ENCODE measurements around the gene HSPA12B. TPM values are rescaled to one million over a fixed set of nuclear protein-coding genes. Genes with fewer than 3 reads are reported as not detected.

Gene HSPA12B
- total RNA-seq, 2 donors from 2014 or later: 3.9 to 9.4 TPM

DNA sequence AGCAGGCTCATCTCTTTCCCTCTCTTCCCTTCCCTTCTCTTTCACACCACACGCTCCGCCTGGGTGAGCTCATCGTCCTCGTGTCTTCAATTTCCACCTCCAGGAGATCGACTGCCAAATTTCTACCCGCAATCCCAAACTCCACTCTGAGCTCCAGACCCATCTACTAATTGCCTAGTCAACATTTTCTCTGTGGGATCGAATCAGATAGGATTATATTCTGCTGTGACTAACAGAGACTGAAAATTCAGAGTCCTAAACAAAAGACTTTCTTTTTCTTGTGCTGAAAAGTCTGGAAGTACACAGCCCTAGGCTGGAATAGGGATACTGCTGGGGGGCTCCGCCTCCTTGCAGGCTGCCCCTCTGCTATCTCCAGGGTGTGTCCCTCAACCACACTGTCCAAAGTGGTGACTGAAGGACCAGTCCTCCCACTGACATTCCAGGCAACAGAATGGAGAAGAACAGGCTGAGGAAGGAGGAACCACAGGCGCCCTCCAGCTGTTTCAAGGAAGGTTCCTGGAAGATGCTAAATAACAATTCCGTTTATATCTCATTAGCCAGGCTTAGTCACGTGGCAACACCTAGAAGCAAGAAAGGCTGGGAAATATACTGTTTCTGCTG is 5.0 kb upstream of the HSPA12B start:
- WGBS: 23% methylated on average over 11 of the region's 11 CpGs
- DNase-seq (ENCODE audit: low spot score): no peak
- TF ChIP-seq POLR2AphosphoS5 (IDR thresholded peaks at IDR 0.05): no peak
- TF ChIP-seq, protein P1, sequence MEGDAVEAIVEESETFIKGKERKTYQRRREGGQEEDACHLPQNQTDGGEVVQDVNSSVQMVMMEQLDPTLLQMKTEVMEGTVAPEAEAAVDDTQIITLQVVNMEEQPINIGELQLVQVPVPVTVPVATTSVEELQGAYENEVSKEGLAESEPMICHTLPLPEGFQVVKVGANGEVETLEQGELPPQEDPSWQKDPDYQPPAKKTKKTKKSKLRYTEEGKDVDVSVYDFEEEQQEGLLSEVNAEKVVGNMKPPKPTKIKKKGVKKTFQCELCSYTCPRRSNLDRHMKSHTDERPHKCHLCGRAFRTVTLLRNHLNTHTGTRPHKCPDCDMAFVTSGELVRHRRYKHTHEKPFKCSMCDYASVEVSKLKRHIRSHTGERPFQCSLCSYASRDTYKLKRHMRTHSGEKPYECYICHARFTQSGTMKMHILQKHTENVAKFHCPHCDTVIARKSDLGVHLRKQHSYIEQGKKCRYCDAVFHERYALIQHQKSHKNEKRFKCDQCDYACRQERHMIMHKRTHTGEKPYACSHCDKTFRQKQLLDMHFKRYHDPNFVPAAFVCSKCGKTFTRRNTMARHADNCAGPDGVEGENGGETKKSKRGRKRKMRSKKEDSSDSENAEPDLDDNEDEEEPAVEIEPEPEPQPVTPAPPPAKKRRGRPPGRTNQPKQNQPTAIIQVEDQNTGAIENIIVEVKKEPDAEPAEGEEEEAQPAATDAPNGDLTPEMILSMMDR (IDR thresholded peaks at IDR 0.05): no peak
- TF ChIP-seq POLR2A (IDR thresholded peaks at IDR 0.05): no peak
- Histone ChIP-seq H3K4me1 (replicated peaks) (no peaks in the 10 kb centered on the region), H3K27ac (no peak overlapping the region), H3K27me3 (replicated peaks; ENCODE audit: insufficient read depth) (no peaks in the 10 kb centered on the region), H3K4me3 (no peak overlapping the region), H3K36me3 (no peaks in the 10 kb centered on the region), H3K9me3 (no peaks in the 10 kb centered on the region)
- intact Hi-C loops (cut with DNase I): no loop called here

DNA sequence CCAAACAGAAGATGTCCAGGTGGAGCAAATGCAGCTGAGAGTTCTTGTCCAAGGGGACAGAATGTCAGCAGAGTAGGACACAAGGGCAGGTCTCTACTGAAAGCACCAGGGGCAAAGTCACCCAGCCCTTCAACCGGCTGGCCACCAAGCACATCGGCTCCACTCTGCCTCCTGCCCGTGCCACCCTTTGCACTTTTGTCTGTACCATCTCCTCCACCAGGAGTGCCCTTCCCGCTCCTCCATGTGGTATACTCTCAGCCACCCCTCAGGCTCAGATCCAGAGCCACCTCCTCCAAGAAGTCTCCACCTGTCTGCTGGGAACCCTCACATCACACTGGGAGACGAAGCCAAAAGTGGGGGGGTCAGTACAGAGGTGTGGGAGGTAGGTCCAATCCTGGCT is 4.1 kb upstream of the HSPA12B start:
- no peak for TF ChIP-seq POLR2AphosphoS5 (IDR thresholded peaks at IDR 0.05)
- no peak for TF ChIP-seq POLR2A (IDR thresholded peaks at IDR 0.05)
- TF ChIP-seq, protein P1 (IDR thresholded peaks at IDR 0.05): no peak
- Histone ChIP-seq H3K27me3 (replicated peaks; ENCODE audit: insufficient read depth) (no peaks in the 10 kb centered on the region), H3K36me3 (no peaks in the 10 kb centered on the region), H3K27ac (no peak overlapping the region), H3K4me1 (replicated peaks) (no peaks in the 10 kb centered on the region), H3K4me3 (no peak overlapping the region), H3K9me3 (no peaks in the 10 kb centered on the region)
- no peak for DNase-seq (ENCODE audit: low spot score)
- intact Hi-C loops (cut with DNase I): no loop called here
- 91% methylated on average over 5 of the region's 5 CpGs for WGBS

DNA sequence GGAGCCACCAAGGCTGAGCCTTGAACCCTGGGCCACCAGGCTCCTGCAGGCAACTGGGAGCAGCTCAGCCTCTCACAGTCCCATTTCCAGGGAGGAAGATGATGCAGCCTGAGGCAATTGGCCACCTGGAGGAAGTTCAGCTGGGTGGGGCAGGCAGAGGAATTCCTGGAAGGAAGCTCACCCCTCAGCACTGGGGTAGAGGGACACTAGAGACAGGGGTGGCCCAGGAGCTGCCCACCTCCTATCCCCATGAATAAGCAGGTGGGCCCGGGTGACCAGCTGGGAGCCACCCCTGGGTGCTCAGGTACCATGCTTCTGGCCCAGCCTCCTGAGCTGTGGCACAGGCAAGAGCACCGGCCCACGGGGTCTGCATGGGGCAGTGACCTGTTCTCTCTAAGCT is 3.6 kb upstream of the HSPA12B start:
- H3K27ac ChIP-seq: no peak overlapping the region
- H3K4me3 ChIP-seq: no peak overlapping the region
- DNase-seq (ENCODE audit: low spot score): no peak
- no peaks in the 10 kb centered on the region for H3K9me3 ChIP-seq
- 98% methylated on average over 3 of the region's 3 CpGs for WGBS
- intact Hi-C loops (cut with DNase I): no loop called here
- no peaks in the 10 kb centered on the region for H3K27me3 ChIP-seq (replicated peaks; ENCODE audit: insufficient read depth)
- no peak for TF ChIP-seq POLR2A (IDR thresholded peaks at IDR 0.05)
- TF ChIP-seq, protein P1 (IDR thresholded peaks at IDR 0.05): no peak
- TF ChIP-seq POLR2AphosphoS5 (IDR thresholded peaks at IDR 0.05): no peak
- no peaks in the 10 kb centered on the region for H3K36me3 ChIP-seq
- no peaks in the 10 kb centered on the region for H3K4me1 ChIP-seq (replicated peaks)

DNA sequence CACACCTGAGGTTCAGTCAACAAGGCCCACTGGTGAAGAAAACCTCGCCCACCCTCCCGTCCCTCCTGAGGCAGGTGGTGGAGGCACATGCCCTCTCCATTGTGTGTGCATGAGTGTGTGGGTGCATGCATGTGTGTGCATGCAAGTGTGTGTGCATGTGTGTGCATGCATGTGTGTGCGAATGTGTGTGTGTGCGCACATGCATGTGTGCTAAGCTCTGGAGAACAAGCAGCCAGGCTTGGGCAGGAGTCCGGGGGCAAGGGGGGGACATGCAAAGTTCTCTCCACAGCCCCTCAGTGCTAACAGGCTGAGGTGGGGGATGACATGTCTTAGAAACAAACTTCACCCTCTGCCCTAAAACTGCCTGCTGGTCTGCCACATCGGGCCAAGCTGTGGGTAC is 3.1 kb upstream of the HSPA12B start:
- Histone ChIP-seq H3K4me1 (replicated peaks) (no peaks in the 10 kb centered on the region), H3K4me3 (no peak overlapping the region), H3K27me3 (replicated peaks; ENCODE audit: insufficient read depth) (no peaks in the 10 kb centered on the region), H3K27ac (no peak overlapping the region), H3K36me3 (no peaks in the 10 kb centered on the region), H3K9me3 (no peaks in the 10 kb centered on the region)
- no peak for DNase-seq (ENCODE audit: low spot score)
- TF ChIP-seq POLR2A (IDR thresholded peaks at IDR 0.05): no peak
- no peak for TF ChIP-seq POLR2AphosphoS5 (IDR thresholded peaks at IDR 0.05)
- TF ChIP-seq, protein P1 (IDR thresholded peaks at IDR 0.05): no peak
- 92% methylated on average over 6 of the region's 6 CpGs for WGBS
- intact Hi-C loops (cut with DNase I): no loop called here

DNA sequence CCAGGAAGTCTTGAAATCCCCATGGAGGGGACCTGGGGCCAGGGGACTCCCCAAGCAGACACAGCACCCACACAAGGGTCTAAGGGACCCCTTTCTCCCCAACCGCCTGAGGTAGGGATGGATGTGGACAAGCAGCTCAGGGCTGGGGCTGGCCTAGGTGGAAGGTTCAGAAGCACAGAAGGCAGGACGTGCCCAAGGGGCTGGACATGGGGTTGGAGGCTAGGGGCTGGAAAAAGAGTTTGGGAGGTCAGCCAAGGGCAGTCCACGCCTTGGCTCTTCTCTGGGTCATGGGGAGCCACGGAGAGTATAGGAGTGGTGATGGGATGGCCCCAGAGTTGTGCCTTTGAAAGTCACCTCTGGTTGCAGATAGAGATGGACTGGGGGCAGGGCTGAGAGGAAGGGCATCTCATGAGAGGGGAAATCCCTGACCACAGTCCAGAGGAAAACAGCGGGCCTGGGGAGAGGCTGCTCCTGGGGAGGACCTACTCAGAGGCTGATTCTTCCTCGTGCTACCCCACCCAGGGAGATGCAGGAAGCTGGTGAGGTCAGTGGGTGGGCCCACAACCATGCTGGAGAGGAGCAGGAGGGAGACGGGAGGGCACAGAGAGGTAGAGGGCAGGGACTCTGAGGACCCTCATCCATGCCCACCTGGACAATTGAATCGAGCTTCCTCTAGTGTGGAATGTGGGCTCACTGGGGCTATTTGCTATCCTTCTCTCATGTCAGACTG is 2.5 kb upstream of the HSPA12B start:
- H3K36me3 ChIP-seq: no peaks in the 10 kb centered on the region
- H3K4me1 ChIP-seq (replicated peaks): no peaks in the 10 kb centered on the region
- WGBS: 76% methylated on average over 8 of the region's 8 CpGs
- intact Hi-C loops (cut with DNase I): no loop called here
- no peak for TF ChIP-seq POLR2A (IDR thresholded peaks at IDR 0.05)
- TF ChIP-seq POLR2AphosphoS5 (IDR thresholded peaks at IDR 0.05): no peak
- TF ChIP-seq, protein P1 (IDR thresholded peaks at IDR 0.05): no peak
- no peaks in the 10 kb centered on the region for H3K9me3 ChIP-seq
- no peaks in the 10 kb centered on the region for H3K27me3 ChIP-seq (replicated peaks; ENCODE audit: insufficient read depth)
- DNase-seq (ENCODE audit: low spot score): no peak
- H3K4me3 ChIP-seq: no peak overlapping the region
- no peak overlapping the region for H3K27ac ChIP-seq

Measured in prostate gland (tissue), 2 donors.